22Rv1 (cell line): ENCODE results near the gene SLC26A9.

Experiments used
- CTCF ChIP-seq: fragments of 450-650 bp; IDR thresholded peaks from 2 replicates; pipeline ENCODE4 v1.5.1; 2017; ENCODE audit warnings: mild to moderate bottlenecking
- ZFX ChIP-seq: fragments of 450-650 bp; IDR thresholded peaks from 2 replicates; pipeline ENCODE4 v1.6.1; 2017; ENCODE audit warnings: antibody characterized with exemption, borderline replicate concordance

GRCh38 chr1:205930195-205930577 is 13.1 kb downstream of the SLC26A9 start:
- TF ChIP-seq CTCF, result no peak
- TF ChIP-seq ZFX, result no peak
